Activated CD8-positive, alpha-beta memory T cell treated with anti-CD3 and anti-CD28 coated beads, Interleukin-2, amount 50 U/mL, for 24 hours (primary cell): ENCODE data around the gene RMND1.

Source experiments
- DNase-seq: peaks from one replicate; pipeline ENCODE4 v3.0.0-alpha.2; 2020; ENCODE audit errors: extremely low read depth

The RMND1 gene

DNA sequence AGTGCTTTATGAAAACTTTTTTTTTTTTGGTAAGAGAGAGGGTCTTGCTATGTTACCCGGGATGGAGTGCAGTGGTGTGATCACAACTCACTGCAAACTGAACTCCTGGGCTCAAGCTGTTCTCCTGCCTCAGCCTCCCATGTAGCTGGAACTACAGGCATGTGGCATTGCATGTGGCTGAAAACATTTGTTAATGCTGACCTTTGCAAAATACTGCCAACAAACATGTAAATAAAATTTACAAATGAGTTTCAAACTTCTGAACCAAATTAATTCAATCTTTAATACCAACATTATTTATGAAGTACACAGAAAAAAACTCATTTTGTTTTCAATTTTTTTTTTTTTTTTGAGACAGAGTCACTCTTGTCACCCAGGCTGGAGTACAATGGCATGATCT lies 34.4 kb downstream of the RMND1 start:
- no peak for DNase-seq

DNA sequence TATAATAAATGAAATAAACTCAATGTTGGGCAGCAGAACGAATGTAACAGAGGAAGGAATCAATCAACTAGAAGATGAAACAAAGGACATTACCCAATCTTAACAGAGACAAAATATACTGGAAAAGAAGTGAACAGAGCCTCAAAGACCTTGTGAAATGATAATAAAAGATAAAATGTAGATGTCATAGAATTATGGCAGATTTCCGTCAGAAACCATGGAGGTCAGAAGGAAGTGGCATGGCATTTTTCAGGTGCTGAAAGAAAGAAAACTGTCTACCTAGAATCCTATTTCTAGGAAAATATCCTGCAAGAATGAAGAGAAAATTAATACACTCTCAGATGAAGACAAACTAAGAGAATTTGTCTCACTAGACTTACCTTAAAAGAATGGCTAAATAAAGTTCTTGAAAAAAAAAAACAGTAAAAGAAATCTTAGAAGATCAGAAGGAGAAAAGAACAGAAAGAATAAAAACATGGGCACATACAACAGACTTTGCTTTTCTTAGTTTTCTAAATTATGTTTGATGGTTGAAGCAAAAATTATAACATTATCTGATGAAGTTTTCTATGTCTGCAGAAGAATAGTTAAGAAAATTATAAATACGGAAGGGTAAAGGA lies 37.2 kb downstream of the RMND1 start:
- DNase-seq: no peak

- DNase-seq: peak; percentile 15
Observed at GRCh38 chr6:151413372-151414145, 38.4 kb downstream of the RMND1 start.

DNA sequence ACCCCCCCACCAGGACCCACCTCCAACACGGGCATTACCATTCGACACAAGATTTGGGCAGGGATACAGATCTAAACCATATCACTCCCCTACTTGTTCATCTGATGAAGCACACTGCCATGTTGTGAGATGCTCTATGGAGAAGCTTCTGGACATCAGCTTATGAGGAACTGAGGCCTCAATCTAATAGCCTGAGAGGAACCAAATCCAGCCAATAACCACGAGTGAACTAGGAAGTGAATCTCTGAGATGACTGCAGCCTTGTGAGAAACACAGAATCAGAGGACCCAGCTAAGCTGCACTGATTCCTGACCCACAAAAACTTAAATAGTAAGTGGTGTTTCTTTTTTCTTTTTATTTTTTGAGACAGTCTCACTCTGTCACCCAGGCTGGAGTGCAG lies 39.0 kb downstream of the RMND1 start:
- DNase-seq: no peak

GRCh38 chr6:151409679-151410078 lies 42.2 kb downstream of the RMND1 start:
- DNase-seq: no peak

- DNase-seq: no peak
Observed at GRCh38 chr6:151409260-151409659, 42.7 kb downstream of the RMND1 start.

- DNase-seq: no peak
Observed at GRCh38 chr6:151408858-151409257, 43.1 kb downstream of the RMND1 start.

GRCh38 chr6:151403919-151404308 lies 48.0 kb downstream of the RMND1 start:
- DNase-seq: no peak

GRCh38 chr6:151402228-151402627 lies 49.7 kb downstream of the RMND1 start:
- no peak for DNase-seq

GRCh38 chr6:151400473-151400872 lies 51.5 kb downstream of the RMND1 start:
- no peak for DNase-seq

DNA sequence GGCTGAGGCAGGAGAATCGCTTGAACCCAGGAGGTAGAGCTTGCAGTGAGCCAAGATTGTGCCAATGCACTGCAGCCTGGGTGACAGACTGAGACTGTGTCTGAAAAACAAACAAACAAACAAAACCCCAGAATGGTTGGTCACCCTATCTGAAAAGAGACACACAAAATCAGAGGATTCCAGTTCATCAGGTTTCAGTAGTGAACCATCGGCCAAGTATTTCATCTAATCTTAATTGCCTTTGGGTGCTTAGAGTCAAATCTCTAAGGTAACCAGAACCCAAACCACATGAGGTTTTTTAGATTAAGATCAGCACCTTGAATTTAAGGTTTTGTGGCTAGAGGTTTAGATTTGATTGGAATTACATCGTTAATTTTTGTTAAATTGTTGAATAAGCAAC lies 52.2 kb downstream of the RMND1 start:
- DNase-seq: no peak

DNA sequence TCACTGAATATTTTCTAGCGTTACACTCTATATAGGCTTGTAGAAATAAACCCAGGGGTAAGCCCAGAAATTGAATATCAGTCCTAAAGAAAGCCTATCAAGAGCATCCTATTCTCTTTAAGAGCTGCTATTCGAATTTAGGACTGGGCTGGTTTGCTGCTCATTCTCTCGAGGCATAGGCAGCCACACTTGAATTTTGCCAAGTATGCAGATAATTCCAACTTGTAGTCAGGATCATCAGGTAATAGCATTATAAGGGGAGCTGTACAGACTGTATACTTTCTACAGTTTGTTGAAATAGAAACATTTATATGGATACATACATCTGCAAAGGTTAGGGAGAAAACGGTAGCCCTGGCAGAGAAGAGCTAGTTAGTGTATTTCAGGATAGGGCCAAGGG lies 58.5 kb downstream of the RMND1 start:
- no peak for DNase-seq

GRCh38 chr6:151392427-151392826 lies 59.5 kb downstream of the RMND1 start:
- no peak for DNase-seq

DNA sequence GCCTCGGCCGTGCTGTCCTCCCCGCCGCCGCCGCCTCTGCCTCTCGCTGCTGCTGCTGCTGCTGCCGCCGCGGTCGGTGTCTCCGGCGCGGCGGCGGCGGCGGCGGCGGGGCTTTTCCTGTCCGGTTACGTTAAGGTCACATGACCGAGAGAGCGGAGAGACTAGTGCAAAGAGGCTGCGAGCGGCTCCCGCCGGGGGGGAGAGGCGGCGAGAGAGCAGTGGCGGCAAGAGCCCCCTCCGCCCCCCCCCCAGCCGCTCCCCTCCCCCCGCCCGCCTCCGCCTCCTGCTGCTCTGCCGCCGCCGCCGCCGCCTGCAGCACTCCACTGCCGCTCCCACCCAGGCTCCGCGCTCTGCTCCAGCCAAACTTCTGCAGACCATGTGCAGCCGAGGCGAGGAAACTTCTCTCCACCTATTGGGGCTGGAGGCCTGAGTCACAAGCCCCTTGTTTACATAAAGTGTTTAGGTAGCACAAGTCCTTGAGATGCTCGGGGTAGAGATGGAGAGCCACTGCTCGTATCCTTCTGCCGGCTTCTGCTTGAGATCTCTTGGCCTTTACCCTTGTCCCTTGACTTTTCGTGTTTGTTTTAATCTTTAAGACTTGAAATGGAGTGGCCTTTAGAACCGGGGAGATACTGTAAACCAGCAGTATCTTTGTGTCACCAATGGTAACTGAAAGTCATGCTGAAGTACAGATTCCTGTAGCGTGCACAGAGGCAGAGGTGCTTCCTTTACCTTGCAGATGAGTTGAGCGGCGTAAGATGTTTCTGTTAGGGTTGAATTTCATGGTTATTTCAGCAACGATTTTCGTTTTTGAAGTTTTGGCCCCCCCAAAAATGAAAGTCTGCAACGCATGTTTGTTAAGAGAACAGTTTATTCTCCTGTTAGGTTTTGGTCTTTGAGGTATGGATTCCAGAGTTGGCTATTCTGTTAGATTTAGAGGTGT lies 60.2 kb downstream of the RMND1 start, which contains the start of gene ZBTB2:
Gene ZBTB2 (minus strand): TSS at position 89 of the 943 bp plus-strand sequence. CDS start 17,922 bp downstream, outside the sequence.
- DNase-seq: peak; percentile 19

- peak; percentile 50 for DNase-seq
Observed at GRCh38 chr6:151390851-151391470, 61.0 kb downstream of the RMND1 start.

DNA sequence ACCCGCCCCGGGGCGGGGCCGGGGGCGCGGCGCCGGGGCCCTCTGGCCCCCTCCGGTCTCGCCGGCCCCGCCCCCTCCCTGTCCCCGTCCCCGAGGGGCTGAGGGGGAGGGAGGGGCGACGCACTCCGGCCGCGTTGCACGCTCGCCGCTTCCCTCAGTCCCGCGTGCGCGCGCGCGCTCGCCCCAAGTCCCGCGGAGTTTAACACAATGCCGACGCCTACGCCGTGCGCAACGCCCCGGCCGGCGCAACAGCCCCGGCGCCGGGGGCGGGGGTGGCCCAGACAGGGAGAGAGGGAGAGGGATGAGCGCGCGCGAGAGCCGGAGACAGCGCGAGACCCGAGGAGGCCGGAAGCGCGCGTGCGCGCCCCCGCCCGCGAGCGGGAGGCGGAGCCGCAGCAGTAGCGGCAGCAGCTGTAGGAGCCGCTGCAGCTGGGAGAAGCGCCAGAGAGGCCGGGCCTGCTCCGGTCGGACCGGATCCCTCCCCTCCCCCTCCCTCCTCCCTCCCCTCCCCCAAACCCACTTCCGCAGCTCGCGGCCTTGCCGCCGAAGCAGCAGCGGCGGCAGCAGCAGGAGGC lies 61.6 kb downstream of the RMND1 start:
- DNase-seq: peak; percentile 90

DNA sequence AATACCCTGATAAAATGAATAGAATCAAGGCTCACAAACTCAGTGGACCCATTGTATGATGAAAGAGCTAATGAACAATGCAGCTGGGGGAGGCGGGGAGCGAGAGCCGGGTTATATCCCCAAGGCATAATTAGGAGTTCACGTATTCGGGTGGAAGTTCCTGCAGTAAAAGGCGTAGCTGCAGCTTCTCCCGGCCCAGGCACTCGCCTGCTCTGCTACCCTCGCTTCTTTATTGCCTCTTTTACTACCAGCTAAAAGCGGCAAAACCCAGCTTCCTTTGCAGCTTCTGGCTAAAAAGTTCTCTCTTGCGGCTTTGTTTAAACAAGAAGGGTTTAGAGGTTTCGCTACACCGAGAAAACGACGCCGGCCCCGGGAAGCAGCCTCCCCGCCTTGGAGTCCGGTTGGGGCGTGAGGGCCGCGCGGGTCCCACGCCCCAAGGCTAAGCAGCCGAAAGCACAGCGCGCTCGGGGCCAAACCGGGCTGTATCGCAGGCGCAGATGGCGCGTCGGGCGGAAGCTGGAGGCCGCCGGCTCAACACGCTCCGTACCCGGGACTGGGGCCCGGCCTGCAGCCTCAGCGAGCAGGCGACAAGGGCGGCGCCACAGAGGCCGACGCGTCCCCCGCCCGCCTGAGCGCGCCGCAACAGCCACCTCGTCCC lies 62.2 kb downstream of the RMND1 start:
- peak; percentile 7 for DNase-seq

GRCh38 chr6:151388997-151389617 lies 62.8 kb downstream of the RMND1 start:
- no peak for DNase-seq

- no peak for DNase-seq
Observed at GRCh38 chr6:151388236-151388635, 63.7 kb downstream of the RMND1 start.

DNA sequence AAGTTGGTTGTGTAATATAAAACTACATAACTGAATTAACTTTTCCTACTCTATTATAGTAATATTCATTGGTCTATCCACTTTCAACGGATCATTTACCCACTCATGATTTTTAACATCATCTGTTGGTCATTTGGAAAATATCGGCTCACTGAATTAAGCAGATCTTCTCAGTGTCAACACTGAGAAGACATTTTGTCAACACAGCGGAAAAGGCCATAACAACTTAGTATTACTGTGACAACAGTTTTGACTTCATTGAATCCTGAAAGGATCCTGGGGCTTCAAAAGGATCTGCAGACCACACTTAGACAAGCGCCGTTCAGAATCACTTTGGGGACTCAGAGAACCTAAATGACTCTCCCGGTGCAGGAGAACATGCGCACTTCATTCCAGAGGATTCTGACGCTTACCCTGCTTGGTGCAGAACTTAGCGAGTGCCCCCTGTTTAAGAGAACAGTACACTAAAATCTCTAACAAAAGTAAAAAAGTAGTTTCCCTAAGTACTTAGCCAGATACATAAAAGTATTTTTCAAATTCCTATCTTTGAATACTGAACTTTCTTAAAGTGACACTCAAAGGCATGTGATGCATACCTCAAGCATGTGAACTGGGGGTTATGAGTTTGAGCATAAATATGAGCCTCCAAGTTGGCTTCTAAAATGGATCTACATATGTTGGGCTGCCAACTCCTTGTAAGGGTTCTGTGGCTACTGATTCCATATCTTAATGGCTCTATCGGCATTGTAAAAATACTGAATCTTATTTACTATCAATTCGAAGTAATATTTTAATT lies 64.6 kb downstream of the RMND1 start:
- no peak for DNase-seq
